Tibial artery (tissue), 4 donors: Measurements from ENCODE around the gene GPR161.

Experiments used
- DNase-seq, 2 donors: peaks; one replicate each; pipeline ENCODE4 v3.0.0-alpha.2; 2019
- H3K27ac ChIP-seq, 2 donors: fragments of 200-600 bp; sonication (generic) in 1 of 2; 1 replicate in 1 of 2; 2 replicates in 1 of 2; pipeline ENCODE4 v1.5.1; 2018 to 2019; ENCODE audit warnings: mild to moderate bottlenecking in 1 of 2
- H3K27me3 ChIP-seq, 2 donors: fragments of 200-600 bp; sonication (generic) in 1 of 2; one replicate each; pipeline versions ENCODE4 v1.5.1 to v1.6.0; 2016 to 2019
- H3K36me3 ChIP-seq, 3 donors: fragments of 200-600 bp; sonication (generic) in 2 of 3; one replicate each; pipeline ENCODE4 v1.5.1; 2016 to 2019; ENCODE audit warnings: mild to moderate bottlenecking in 2 of 3
- H3K4me1 ChIP-seq, 4 donors: fragments of 200-600 bp; sonication (generic) in 2 of 4; 1 replicate in 3 of 4; 2 replicates in 1 of 4; pipeline ENCODE4 v1.5.1; 2016 to 2019
- H3K4me3 ChIP-seq, 2 donors: fragments of 200-600 bp; sonication (generic) in 1 of 2; 1 replicate in 1 of 2; 2 replicates in 1 of 2; pipeline ENCODE4 v1.5.1; 2018 to 2019; ENCODE audit warnings: mild to moderate bottlenecking in 2 of 2
- H3K9me3 ChIP-seq, 3 donors: fragments of 200-600 bp; sonication (generic) in 1 of 3; one replicate each; pipeline ENCODE4 v1.5.1; 2016 to 2019
- intact Hi-C: fragments of 100-400 bp; cut with DNase I; formaldehyde crosslinking; loops from one replicate; pipeline ENCODE4 v1.15.0; 2023; ENCODE audit warnings: low total_unique reads
- TF ChIP-seq, protein P1 (sequence below), 2 experiments: fragments of 200-600 bp in 1 of 2; fragments of 450-650 bp in 1 of 2; IDR thresholded peaks; one replicate each; pipeline ENCODE4 v1.5.1; 2017 to 2019; ENCODE audit warnings: antibody characterized with exemption in 2 of 2, mild to moderate bottlenecking in 1 of 2, moderate library complexity in 1 of 2

Gene GPR161

DNA sequence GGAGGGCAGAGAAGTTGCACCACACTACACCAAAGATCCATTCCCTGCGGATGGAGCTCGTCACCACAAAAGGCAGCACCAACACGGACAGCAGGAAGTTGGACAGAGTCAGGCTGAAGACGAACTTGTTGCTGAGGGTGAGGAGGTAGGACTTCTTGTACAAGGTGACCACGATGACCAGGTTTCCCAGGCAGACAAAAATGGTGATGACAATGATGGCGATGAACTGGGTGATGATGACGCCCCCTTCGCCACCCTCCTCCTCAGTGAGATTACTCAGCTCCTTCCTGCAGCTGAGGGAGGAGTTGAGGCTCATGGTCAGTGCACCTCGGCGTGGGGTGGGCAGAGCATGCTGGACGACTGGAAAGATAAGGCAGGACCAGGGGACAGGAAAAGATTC is 32.2 kb downstream of the GPR161 start:
- no peaks in the 10 kb centered on the region for H3K27me3 ChIP-seq
- intact Hi-C loops, result no loop called here
- H3K27ac ChIP-seq, result no peak overlapping the region
- H3K4me1 ChIP-seq, result no peaks in the 10 kb centered on the region
- H3K36me3 ChIP-seq, result peaks cover 7 to 20% (median 11%) of the 10 kb centered on the region in 3 donors
- DNase-seq, result no peak
- TF ChIP-seq, protein P1, sequence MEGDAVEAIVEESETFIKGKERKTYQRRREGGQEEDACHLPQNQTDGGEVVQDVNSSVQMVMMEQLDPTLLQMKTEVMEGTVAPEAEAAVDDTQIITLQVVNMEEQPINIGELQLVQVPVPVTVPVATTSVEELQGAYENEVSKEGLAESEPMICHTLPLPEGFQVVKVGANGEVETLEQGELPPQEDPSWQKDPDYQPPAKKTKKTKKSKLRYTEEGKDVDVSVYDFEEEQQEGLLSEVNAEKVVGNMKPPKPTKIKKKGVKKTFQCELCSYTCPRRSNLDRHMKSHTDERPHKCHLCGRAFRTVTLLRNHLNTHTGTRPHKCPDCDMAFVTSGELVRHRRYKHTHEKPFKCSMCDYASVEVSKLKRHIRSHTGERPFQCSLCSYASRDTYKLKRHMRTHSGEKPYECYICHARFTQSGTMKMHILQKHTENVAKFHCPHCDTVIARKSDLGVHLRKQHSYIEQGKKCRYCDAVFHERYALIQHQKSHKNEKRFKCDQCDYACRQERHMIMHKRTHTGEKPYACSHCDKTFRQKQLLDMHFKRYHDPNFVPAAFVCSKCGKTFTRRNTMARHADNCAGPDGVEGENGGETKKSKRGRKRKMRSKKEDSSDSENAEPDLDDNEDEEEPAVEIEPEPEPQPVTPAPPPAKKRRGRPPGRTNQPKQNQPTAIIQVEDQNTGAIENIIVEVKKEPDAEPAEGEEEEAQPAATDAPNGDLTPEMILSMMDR (IDR thresholded peaks at IDR 0.05), result no peak
- H3K4me3 ChIP-seq, result no peak overlapping the region
- no peaks in the 10 kb centered on the region for H3K9me3 ChIP-seq

DNA sequence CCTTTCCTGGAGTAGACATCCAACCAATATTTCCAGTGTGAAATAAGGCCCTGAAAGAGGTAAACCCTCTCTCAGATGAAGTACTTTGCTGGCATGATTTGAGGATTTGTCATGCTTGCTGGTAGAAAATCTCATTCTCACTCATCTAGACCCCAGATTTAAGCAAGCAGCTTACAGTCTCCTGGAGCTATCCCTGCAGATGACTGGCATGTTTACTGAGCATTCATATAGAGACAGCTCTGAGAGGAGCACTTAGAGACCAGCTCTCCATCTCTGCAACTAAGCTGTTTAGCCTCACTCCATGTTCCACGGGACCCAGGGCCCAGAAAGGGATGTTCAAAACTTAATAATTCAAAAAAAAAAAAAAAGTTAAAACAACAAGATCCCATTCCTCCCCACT is 34.2 kb downstream of the GPR161 start:
- TF ChIP-seq, protein P1 (IDR thresholded peaks at IDR 0.05), result no peak

DNA sequence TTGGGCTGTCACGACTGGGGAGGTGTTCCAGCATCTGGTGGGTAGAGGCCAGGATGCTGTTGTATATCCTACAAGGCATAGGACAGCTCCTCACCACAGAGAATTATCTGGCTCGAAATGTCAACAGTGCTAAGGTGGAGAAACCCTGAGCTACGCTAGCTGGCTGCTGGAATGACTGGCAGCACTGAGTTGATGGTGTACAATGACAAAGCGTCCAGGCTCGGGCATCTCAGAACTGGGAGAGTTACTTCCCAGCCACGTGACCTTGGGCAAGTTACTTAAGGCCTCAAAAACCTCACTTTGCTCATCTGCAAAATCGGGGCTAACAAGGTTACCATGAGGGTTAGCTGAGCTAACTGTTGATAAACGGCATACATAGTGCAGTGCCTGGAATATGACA is 35.4 kb downstream of the GPR161 start:
- H3K36me3 ChIP-seq, result peaks cover 9 to 30% (median 28%) of the 10 kb centered on the region in 3 donors
- H3K4me3 ChIP-seq, result no peak overlapping the region
- no peak overlapping the region for H3K27ac ChIP-seq
- no peaks in the 10 kb centered on the region for H3K27me3 ChIP-seq
- H3K9me3 ChIP-seq, result no peaks in the 10 kb centered on the region
- TF ChIP-seq, protein P1 (IDR thresholded peaks at IDR 0.05), result no peak
- H3K4me1 ChIP-seq, result no peaks in the 10 kb centered on the region
- intact Hi-C loops, result no loop called here
- DNase-seq, result no peak

More for the DNA sequence above, 34.2 kb downstream of the GPR161 start:
- Histone ChIP-seq H3K27me3 (no peaks in the 10 kb centered on the region), H3K4me1 (no peaks in the 10 kb centered on the region), H3K9me3 (no peaks in the 10 kb centered on the region), H3K27ac (no peak overlapping the region), H3K36me3 (peaks cover 9 to 24% (median 20%) of the 10 kb centered on the region in 3 donors), H3K4me3 (no peak overlapping the region)
- intact Hi-C loops, result no loop called here
- no peak for DNase-seq

DNA sequence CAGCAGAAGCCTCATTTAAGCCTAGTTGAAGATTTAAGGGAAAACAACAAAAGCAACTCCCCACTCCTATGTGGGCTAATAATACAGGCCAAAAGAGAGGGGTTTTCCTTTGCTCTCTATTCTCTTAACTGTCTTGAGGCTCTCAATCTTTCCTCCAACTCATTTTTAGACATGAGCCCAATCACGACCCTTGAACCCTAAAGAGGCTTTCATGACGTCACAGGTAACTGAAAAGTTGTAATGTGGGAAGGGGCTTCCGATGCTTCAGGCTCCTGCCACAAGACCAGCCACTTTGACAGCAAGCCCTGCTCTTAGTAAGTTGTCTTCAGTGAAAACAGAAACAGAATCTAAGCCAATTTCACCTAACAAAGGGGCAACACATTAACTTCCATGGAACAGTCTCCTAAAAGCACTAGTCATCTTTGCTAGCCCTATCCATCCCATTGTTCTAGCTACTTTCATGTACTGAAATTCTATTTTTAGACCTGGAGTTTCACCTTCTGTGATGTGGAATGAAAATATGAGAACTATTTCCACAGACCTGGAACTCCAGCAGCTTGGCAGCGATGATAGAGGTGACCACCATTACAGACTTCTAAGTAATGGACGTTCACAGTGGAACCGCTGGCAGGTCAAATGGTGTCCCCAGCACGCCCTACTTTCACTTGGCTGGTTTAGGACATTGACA is 36.3 kb downstream of the GPR161 start:
- Histone ChIP-seq H3K36me3 (peaks cover 11 to 38% (median 34%) of the 10 kb centered on the region in 3 donors), H3K9me3 (no peaks in the 10 kb centered on the region), H3K27ac (no peak overlapping the region), H3K4me3 (no peak overlapping the region), H3K4me1 (no peaks in the 10 kb centered on the region), H3K27me3 (no peaks in the 10 kb centered on the region)
- TF ChIP-seq, protein P1 (IDR thresholded peaks at IDR 0.05), result no peak
- intact Hi-C loops, result no loop called here
- DNase-seq, result no peak

DNA sequence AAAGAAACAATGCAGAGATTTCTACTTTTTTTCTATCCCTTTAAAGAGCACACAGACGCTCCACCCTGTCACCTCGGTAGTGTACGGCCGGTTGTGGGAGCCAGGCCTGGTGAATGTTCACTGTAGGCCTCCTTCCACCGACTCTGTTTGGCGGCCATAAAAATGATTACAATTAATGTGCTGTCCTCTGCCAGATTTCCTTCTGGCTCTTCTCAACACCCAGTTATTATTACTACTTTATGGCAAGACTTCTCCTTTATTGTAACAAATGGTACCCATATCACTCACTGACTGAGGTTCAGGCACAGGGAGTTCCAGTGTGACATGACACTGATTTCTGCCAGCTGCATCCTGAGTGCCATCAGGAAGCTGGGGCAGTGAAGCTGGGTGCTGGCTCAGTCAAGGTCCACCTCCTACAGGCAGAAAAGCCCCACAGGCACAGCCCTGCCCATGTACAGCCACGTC is 37.4 kb downstream of the GPR161 start:
- TF ChIP-seq, protein P1 (IDR thresholded peaks at IDR 0.05), result no peak
- Histone ChIP-seq H3K9me3 (no peaks in the 10 kb centered on the region), H3K4me3 (no peak overlapping the region), H3K27ac (no peak overlapping the region), H3K27me3 (no peaks in the 10 kb centered on the region), H3K36me3 (peaks cover 16 to 33% (median 31%) of the 10 kb centered on the region in 3 donors), H3K4me1 (no peaks in the 10 kb centered on the region)
- DNase-seq, result no peak
- intact Hi-C loops, result no loop called here
